HuH-7 (cell line): ENCODE data around the gene KCNF1.

Experiments
- DNase-seq: peaks from one replicate; pipeline ENCODE4 v3.0.0; 2011; ENCODE audit warnings: low spot score

KCNF1 gene

DNA sequence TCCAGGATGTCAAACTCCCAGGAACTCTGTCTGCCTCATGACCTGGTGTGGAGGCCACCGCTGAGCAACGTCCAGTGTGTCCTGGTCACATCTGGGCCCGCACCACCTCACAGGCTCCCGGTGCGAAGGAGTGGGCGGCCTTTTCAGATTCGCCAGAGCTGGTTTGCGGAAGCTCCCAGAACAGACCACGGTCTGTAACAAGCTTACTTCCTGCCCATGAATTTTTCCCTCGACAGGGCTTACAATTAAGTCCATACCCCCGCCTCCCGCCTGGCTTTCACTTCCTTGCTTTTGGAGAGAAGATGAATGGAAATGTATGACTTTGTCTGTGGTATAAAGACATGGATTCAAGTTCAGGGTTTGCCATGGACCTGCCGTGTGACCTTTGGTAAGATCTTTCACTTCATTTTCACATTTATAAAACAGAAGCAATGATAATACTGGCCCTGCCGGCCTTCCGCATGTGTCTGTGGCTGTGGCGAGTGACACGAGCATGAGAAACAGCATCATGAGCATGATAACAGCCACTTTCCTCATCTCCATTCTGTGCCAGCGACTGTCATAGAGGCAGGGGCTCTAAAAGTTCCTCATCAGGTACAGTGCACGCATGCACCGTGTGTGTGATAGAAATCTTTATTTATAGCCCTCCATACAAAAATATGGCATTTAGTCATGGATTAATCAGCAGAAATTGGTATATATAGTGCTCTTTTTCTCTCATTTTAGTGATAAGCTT is 31.0 kb upstream of the KCNF1 start:
- DNase-seq, result no peak

DNA sequence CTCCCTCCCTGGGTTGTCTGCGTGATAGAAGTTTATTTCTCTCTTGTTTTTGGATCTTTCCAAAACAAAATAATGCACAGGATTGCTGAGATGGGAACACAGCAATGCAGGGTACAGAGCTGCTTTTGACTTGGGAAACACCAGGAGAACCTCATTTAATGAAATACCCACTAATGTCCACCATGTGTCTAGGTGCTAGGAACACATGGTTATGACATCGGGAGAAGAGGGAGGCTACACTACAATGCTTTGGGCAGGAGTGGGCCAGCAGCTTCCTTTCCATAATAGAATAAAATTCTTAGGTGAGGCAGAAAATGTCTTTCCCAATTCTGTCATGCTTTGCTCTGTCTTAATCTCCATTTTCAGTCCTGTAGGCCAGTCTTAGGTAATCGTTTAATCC is 29.2 kb upstream of the KCNF1 start:
- no peak for DNase-seq

DNA sequence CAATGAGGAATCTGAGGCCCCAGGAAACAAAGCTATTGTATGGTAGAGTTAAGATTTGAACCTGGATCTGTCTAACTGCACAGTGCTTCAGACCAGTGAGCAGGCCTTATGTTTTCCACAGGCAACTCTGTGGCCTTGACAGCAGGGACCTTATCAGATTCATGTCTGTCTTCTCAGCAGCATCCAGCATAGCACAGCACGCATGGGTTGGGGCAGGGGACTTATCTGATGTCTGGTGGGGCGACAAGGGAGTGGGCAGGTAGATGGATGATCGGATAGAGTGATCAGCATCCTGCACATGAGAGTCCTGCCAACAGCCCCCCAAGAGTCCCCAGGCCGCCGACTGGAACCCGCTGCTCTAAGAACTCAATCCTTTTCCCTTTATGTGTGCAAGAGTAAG is 28.7 kb upstream of the KCNF1 start:
- DNase-seq, result no peak

DNA sequence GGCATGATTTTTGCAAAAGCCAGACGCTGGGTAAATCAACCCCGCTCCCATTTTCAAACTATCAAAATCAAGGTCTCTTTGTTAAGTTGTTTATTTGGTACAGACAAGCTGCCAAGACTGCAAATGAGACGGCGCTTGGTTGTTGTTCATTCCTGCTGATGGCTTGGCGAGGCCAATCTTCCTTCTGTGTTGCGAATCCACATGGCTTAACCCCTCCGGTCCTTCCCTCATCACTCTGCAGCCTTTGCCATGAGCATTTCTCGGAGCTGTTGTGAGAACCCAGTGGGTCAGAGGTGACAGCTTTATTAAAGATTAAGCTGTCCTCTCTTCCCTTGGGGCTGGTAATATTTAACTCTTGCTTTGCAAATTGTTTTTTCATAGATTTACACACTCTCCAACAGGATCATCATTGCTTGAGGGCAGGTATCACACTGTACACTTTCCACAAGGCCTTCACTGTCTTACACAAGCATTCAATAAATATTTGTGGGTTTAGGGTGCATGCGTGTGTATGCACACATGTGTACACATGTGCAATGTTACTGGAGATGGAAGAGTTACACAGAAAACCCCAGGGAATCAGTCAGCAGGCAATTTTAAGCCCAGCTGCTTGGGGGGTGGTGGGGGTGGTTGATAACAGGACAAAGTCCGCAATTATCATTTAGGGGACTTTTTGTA is 27.8 kb upstream of the KCNF1 start:
- DNase-seq, result no peak

DNA sequence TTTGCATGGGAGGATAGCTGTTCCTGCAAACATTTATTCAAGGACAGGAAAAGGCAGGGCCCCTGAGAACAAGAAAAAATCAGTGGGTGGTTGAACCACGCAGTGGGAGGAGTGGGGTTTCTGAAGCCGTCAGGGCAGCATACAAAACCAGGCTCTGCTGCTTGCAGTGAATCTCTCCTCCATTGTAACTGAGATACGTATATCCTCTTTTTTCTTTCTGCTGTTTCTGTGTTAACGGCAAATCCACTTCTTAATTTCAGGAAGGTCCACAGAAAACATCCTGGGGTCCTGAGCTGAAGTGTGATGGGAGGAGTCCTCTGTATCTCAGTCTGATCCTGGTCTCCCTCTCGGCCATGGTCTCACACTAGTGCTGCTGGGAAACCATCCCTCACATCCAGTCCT is 27.2 kb upstream of the KCNF1 start:
- DNase-seq, result no peak

DNA sequence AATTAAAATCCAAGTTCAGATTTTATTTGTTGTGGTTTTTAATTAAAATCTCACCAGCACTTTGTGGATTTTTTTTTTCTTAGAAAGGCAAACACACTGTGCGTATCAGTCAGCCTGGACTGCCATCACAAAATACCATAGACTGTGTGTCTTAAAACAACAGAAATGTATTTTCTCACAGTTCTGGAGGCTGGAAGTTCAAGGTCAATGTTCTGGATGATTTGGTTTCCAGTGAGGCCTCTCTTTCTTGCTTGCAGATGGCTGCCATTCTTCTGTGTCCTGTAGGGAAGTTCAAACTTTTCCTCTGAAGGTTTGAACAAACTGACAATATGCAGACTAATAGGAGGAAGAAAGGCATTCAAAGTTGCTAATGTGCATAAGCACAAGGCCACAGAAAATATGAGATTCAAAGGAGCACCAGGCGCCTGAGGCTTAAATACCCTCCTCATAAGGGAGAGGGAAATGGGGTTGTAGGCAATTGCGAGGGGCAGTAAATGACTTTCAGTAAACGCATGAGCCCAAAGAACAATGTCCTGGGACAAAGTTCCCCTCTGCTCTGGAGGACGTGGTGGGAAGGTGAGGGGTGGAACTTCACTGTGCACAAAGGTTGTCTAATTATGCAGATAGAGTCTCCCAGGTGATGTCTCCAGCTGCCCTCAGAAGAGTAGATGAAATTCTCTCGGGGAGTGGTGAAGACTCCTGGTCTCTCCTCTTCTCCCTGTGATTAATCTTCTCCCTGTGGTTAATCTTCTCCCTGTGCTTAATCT is 26.5 kb upstream of the KCNF1 start:
- DNase-seq, result no peak

DNA sequence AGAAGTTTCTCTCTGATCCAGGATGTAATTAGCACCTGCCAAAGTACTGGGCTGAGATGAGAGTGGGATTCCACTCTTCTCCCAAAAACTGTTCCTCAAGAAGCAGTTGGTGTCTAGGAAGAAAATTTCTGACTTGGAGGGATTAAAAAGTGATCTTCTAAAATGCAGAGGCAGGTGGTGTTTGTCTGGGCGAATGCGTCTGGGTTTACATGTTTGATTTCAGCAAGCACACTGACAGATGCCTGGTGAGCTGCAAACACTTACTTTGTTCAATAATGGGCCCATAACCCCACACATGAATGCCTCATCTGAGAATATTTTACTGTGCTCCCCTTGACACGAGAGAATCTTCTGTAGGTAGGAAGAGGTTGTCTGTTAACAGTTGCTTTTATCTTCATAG is 24.3 kb upstream of the KCNF1 start:
- no peak for DNase-seq

DNA sequence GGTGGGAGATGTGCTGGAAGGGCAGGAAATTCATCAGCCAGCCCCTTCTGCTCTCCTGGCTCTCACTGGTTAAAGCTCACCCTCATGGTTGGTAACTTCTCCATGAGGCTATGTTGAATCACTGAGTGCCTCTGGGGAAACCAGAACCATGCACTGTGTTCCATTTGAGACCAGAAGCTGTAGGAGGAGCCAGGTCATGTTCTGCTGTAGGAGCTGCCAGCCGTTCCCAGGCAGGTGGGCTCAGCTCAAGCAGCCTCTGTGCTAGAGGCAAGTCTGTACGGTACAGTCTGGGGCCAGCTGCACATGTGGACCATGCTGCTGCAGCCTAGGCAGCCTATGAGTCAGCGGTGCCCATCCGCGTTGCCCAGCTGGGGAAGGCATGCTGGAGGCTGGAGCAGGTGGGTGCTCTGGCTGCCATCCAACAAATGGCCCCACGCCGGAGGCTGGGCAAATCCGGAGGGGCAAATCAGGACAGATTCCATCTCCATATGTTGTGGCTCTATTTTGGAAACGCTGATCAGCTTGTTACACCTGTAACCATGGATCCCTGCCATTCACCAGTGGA is 22.0 kb upstream of the KCNF1 start:
- no peak for DNase-seq

DNA sequence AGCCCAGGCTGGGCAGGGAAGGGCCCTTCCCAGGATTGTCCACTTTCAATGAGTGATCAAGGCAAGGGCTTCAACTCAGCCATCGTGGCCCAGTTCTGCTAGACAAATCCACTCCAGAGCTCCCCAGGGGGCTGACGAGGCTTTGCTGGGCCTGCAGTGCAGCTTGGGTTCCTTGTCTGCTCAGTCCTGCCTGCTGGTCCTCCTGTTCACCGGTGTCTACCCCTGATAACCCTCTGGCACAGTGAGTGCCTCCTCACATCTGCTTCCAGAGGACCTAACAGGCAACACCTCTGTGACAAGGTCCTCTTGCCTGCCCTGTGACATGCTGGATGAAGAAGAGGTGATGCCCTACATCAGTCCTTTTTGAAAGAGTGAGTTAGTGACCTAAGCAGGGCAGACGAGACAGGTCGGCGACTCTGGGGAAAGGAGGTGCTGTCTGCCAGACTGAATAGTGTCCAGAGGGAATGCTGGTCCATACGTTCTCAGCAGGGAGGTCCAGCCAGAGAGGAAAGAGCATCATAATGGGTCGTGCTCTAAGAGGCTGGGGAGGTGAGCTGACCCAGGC is 20.9 kb upstream of the KCNF1 start:
- DNase-seq, result no peak

DNA sequence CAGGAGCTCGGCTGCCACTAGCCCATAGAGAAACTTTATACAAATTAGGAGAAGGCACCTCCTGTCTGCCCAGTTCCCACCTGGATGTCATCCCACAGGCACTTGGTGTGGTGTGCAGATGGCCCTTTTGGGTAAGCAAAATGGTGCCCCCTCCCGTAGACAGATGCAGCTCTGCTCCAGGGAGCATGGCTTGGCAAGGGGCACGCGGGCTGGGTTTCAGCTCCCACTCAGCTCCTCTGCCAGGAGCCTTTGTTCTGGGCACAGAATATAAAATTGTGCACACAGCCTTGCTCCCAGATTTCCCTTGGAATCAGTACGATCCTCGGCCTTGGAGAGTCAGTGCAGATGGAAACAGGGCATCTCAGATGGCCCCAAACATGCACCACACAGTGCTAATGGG is 20.3 kb upstream of the KCNF1 start:
- no peak for DNase-seq

DNA sequence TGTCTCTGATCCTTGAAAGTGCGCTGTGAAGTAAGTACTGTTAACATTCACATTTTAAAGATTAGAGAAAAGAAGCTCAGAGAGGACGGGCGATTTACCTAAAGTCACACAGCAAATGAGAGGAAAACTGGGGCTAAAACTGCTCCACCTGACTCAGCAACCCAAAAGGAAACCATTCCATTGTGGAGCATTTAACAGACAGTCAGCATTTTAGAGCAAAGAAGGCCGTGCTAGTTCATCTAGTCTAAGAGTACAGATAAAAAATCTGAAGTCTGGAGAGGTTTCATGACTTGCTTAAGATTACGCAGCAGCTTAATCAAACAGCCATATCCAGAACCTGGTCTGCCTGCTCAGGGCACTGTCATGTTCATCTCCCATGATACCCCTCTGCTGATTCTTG is 19.9 kb upstream of the KCNF1 start:
- no peak for DNase-seq

DNA sequence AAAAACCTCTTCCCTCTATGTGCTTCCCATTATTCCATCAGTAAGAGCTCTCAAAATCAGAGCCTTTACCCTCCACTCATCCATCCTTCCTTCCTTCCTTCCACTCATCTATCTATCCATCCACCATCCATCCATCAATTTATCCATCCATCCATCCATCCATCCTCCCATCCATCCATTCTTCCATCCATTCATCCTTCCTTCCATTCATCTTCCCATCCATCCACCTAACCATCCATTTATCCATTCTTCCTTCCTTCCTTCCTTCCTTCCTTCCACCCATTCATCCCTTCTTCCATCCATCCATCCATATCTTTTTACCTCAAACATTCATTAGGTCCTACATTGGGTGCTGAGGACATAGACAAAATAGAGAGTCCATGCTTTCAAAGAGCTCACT is 19.4 kb upstream of the KCNF1 start:
- DNase-seq, result no peak

DNA sequence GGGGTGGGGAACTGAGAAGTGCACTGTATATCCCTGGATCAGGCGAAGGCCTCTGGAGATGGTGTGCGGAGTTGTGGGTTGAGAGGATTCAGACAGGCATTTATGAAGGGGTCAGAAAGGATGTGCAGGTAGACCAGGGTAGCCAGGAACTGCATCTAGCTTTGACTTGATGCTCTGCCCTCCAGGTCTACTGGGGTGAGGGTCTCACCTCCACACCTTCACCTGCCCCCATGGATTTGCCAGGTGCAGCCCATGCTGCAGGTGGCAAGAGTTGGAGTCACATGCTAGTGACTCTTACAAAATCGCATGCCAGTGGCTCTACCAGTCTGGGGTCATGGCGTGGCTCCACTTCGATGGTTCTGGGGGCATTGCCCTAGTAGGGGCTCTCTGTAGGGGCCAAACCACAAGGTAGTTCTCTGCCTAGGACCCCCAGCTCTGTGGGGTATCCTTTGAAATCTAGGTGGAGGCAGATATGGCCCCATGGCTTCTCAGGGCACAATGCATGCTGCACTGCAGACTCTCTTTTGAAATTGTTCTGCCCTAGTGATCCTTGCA is 18.9 kb upstream of the KCNF1 start:
- DNase-seq, result no peak

DNA sequence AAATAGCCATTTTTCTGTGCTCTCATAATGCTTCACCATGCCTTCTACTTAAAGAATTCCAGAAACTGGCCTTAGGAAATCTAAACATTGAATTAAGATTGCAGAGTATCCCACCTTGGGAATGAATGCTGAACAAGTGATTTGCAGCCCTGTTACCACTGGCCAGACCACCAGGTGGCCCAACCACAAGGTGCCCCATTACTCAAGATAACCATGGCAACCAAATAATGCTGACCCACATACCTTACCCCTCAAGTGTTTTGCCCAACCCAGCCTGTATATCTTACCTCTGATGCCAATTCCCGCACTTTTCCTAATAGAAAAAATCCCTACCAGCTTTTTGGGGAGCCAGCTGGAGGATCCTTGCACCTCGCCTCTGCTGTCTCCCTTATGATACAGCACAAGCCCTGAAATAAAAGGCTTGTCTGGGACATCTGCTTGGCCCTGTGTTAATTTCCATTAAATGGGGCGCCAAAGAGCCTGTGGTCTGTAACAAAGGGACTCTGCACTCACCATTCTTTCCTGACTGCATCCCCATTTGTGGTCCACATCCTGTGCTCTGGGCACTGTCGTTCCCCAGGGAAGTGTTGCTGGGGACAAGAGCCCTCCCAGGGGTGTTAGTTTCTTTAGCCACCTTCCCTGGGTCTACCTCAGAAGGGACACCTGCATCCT is 17.3 kb upstream of the KCNF1 start:
- no peak for DNase-seq

DNA sequence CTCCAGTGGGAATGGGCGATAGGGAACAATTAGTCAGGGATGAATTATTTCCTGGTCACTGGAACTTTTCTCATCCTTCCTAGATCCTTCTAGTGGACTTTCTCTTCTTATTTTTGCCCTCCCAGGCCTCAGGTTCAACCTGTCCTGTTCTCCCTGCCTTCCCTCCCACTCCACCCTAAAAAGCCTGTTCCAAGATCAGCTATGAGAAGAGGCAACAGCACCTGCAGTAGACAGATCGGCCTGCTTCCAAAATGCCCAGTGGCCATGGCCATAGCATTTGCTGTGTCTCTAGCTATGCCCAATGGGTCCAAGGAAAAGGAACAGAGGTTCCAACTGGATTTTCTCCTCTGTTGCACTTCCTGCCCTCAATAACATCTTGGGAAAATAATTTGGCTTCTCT is 16.5 kb upstream of the KCNF1 start:
- DNase-seq, result no peak

DNA sequence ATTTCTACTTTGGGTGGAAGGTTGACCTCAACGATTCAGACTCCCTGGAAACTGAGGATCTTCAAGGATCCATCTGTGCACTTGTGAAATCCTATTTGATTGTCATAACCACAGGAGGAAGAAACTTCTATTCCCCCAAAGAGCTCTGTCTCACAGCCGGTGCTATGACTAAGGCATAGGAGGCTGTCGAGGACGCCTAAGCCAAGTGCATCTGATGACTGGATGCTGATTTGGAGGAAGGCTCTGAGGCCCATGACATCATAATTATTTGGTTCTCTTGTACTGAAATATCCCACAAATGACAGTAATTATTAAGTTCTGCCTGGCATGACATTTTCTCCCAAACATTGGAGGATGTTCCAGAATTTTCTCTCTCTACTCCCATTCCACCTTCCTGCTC is 13.8 kb upstream of the KCNF1 start:
- no peak for DNase-seq

DNA sequence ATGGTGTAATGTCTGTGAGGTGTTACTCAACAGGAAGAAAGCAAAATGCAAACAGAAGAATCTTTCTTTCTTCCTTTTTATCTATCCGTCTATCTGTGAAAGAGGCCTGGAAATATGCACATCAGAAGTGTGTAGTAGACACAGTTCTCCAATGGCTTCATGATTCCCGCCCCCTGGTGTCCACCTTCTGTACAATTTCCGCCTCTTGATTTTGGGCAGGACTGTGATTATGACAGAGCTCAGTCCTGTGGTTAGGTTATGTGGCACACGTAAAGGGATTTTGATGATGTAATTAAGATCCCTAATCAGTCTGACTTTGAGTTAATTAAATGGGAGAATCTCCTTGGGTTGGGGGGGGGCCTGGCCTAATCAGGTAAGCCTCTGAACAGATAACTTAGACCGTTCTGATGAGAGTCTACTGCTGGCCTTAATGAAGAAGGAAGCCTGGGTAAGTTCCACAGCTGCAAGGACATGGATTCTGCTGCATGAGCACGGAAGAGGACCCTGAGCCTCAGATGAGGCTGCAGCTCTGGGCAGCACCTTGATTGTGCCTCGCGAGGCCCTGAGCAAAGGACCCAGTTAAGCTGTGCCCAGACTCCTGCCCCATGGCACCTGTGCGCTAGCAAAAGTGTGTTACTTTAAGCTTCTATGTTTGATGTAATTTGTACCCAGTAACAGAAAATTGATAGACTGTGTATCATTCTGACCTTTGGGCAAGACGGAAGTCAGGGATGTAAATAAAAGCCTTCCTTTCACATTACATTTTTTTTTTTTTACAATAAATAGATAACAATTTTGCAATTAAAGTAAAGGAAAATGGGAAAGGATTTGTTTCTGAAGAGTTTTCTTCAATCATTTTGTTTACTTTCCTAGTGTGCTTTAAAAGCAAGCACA is 11.3 kb upstream of the KCNF1 start:
- peak; percentile 59 for DNase-seq

DNA sequence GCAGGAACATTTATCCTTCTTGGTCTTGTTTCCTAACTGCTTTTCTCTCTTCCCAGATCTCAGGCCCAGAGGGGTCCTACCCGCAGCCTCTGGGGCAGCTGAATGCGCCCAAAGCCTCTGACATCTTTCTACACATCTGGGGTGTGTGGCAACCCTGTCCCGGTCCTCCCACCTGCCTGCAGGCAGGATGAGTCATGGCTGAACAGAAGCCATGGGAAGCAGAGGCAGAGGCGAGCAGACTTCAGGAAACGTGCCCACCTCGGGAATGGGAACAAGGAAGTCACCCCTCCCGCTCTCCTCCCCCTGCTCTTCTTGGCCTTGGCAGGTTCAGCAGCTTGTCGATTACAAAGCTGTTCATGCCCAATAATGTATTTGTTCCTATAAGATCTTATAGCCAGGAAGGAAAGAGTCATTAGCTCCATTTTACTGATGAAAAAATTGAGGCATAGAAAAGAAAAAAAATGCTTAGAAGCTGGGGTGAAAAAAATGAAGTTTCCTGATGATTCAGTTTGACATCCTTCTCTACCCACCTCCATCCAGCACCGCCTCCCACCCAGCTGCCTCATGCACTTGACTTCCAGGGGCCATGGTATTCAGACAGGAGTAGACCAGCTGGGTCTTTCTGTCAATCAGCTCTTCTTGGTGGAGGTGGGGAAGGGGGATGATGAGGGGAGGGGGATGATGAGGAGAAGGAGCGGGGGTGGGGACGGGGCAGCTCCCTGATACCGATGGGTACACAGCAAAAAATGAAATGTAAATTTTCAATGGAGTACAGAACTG is 10.4 kb upstream of the KCNF1 start:
- DNase-seq, result no peak

DNA sequence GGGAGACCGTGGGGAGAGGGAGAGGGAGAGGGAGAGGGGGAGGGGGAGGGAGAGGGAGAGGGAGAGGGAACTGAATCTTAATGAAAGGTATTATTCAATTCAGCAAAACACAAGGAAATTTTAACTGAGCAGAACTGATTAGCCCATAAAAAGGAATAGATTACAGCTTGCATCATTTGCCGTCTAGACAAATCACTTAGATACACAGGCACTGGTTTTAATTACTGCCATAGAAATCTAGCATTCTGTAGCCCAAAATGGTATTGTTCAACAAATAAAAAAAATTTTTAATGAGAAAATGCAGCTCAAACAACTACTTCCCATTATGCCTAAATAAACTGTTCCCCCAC is 7.9 kb upstream of the KCNF1 start:
- DNase-seq, result no peak

DNA sequence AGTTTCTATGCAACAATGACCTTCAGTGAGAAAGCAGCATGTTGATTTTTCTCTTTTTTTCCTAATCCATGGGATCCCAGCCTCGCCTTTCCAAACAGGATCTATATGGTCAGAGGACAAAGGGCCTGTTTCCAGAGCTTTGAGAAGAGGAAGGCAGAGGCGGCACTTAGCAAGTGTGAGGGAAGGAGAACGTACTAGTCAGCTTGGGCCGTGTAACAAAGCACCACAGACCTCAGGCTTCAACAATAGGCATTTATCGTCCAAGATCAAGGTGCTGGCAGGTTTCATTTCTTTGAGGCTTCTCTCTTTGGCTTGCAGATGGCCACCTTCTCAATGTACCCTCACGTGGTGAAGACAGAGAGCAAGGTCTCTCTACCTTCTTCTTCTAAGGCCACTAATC is 7.3 kb upstream of the KCNF1 start:
- no peak for DNase-seq
